HL-60/S4 (cell line): Measurements from ENCODE around the gene FRMD4A.

Experiments
- in situ Hi-C: fragments of 300-500 bp; cut with MboI; formaldehyde crosslinking; loops from 2 replicates; pipeline ENCODE4 v1.14.3; 2022; ENCODE audit warnings: low sequenced_read_pairs

Gene FRMD4A

GRCh38 chr10:13637894-13638293 is 692.8 kb downstream of the FRMD4A start:
- in situ Hi-C loops: no loop called here

DNA sequence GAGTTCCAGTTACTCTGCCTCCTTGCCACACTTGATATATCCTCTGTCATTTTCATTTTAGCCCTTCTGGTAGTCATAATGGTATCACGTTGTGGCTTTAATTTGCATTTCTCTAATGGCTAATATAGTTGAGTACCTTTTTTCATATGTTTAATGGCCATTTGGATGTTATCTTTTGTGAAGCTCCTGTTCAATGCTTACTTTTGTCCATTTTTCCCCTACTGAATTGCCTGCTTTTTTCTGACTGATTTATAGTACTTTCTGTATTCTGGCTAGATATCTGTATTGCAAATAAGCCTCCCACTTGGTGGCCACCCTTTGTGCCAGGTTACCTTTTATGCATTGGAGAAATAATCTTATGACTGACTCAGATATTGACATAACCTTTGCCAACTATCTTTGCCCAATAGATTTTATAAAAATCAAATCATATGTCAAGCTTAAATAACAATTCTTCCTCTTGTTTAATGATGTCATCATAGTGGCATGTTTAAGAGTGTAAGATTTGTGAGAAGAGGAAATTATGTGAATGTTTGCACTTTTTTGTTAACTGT is 693.3 kb downstream of the FRMD4A start:
- in situ Hi-C loops: no loop called here

DNA sequence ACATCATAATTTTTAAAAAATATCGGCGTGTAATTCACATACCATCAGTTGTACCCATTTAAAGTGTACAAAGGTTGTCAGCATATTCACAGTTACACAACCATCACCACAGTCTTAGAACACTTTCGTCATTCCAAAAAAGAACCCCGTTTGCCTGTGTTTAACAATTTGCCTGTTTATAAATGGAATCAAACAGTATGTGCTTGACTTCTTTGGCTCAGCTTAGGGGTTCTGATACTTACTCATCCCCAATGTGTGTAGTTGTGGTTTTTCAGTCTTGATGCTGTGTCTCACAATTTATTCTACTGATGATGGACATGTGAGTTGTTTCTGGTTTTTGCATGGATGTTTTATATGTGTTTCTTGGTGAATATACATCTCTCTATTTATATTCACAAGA is 693.9 kb downstream of the FRMD4A start:
- in situ Hi-C loops: no loop called here

- in situ Hi-C loops: no loop called here
Observed at GRCh38 chr10:13634207-13634606, 696.5 kb downstream of the FRMD4A start.

- in situ Hi-C loops: no loop called here
Observed at GRCh38 chr10:13633689-13634088, 697.0 kb downstream of the FRMD4A start.

DNA sequence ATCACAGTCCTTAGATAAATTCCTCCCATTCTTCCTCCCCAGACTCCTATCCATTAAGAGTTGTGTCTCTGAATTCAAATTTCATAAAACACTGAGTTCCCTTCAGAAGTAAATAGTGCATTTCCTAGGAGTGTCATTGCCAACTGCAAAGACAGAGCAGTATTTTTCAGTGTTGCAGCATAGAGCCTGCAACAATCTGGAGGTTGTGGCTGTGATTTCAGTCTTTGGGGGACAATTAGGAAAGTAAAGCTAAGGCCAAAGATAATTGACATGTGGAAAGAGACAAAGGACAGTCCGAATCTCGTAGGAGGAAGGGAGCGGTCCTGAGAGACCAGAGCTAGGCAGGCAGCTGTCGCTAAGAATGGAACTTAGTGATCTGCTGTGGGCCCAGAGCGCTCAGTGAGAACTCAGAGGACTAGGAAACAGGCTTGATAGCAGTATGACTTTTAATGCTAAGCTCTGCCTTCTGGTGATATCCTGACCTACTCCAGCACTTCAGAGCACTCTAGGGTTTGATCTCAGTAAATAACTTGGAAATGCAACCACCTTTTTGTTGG is 697.8 kb downstream of the FRMD4A start:
- in situ Hi-C loops: no loop called here

DNA sequence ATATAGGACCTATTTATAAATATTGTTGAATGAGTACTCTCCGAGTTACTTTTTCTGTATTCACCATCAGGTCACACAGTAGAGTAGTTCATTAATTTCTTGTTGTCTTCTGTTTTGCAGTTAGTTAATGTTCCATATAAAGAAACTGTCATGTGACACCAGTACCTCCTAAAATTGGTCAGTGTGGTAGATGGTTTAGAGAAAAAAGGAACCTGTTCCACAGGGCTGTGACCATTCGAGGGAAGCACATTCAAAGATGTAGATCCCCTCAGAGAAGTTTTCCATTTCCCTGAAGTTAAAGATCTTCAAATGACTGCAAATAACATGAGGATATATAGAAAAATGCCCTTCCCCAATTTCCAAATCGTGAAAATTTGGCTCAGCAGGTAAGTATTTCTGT is 698.3 kb downstream of the FRMD4A start:
- in situ Hi-C loops: no loop called here

DNA sequence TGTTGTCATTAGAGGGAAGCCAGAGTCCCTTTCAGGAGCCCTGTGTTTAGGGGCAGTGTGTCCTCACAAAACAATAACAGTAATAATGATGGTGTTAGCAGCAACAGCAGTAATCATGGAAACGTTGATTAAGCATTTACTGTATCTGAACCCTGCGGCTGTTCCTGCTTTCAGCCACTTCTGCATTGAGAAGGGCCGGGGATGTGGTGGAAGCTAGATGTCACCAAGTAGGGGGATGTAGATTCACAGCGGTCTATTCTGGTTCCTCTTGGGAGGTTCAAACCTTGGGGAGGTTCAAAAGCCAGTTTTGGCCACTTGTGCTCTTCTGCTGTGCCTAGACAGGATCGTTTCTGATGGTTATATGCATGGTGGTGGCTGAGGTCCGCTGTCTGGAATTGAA is 699.1 kb downstream of the FRMD4A start:
- in situ Hi-C loops: no loop called here

- in situ Hi-C loops: no loop called here
Observed at GRCh38 chr10:13630231-13630630, 700.5 kb downstream of the FRMD4A start.

DNA sequence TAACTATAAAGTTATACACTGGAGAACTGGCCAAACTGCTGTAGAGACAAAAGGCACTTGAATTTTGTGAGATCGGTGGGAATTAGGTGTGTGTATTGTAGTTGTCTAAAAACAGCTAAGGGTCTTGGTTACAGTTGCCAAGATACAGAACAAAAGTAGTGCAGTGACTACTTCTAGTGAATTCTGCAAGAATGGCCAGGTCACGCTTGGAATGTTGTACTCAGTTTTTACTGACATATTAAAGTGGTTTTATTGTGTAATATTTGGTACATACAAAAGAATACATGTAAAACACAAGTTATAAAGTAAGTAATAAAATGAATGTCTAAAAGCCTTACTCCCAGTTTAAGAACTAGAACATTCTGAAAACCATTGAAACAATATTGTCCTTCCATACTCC is 701.6 kb downstream of the FRMD4A start:
- in situ Hi-C loops: no loop called here

DNA sequence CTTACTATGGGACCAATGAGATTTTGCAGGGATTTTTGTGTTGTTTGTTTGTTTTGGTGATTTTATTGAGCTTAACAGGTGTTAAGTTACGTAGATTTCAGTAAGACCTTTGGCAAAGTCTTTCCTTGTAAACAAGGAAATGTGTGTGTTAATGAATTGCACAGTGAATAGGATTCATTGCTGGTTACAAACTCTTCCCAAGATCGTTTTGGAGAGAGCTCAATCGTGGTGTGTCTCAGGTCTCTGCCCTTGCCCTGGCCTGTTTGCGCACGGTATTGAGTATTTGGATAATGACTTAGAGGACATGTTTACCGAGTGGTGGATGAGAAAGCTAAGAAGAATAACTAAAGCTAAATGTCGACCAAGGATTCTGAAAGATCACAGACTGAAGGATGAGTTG is 702.1 kb downstream of the FRMD4A start:
- in situ Hi-C loops: no loop called here

DNA sequence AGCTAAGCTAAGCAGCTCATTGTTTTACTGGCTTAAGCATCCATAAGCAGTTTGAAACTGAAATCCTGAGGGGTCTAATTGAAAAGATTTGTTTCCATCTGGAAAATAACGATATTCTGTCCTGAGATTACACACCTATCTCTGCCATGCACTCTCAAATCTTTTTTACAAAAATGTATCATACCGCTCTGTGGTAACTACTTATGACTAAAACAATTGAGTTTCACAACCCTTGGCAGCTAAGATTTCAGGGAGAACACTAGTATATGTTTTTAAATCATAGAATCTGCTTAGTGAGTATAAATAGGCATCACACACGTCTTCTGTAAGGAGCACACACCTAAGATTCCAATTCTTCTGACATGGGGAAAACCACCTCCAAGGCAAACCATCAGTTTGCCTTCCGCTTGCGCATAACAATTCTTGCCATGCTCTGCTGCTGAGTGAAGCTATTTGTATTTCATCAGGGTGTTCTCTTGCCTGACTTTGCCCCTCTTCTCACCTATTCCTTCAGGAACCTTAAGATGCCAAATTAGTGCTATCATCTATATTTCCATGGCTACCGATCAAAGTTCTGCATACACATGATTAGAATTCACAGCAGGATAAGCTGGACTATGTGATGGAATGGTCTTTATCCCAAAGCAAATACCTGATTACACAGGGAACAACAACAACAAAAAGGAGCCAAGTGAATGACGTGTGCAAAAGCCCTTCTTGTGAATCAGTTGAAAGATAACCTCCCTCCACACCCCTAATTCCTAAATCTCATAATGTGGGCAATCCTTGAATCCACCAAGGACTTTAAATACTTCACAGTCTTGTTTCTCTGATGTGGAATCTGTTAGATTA is 703.0 kb downstream of the FRMD4A start:
- in situ Hi-C loops: no loop called here

GRCh38 chr10:13624630-13625029 is 706.1 kb downstream of the FRMD4A start:
- in situ Hi-C loops: no loop called here

- in situ Hi-C loops: no loop called here
Observed at GRCh38 chr10:13621931-13622330, 708.8 kb downstream of the FRMD4A start.

DNA sequence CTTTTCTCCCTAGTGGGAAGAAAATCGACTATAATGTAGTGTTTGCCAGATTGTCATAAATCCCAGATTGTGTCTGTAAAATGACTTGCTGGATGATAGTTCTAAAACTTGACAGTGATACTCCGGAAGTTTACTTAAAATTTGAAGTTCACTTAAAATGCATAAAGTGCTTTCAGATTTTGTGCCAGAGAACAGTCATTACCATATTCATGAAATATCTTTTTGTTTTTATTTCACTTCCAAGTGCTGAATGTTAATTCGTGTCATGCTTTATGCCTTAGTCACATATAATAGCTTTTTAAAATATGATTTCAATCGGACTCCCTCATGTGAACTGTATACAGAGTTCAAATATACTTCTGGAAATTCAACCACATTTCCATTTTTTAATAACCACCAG is 713.6 kb downstream of the FRMD4A start:
- in situ Hi-C loops: no loop called here

GRCh38 chr10:13615650-13616300 is 714.9 kb downstream of the FRMD4A start:
- in situ Hi-C loops: no loop called here

DNA sequence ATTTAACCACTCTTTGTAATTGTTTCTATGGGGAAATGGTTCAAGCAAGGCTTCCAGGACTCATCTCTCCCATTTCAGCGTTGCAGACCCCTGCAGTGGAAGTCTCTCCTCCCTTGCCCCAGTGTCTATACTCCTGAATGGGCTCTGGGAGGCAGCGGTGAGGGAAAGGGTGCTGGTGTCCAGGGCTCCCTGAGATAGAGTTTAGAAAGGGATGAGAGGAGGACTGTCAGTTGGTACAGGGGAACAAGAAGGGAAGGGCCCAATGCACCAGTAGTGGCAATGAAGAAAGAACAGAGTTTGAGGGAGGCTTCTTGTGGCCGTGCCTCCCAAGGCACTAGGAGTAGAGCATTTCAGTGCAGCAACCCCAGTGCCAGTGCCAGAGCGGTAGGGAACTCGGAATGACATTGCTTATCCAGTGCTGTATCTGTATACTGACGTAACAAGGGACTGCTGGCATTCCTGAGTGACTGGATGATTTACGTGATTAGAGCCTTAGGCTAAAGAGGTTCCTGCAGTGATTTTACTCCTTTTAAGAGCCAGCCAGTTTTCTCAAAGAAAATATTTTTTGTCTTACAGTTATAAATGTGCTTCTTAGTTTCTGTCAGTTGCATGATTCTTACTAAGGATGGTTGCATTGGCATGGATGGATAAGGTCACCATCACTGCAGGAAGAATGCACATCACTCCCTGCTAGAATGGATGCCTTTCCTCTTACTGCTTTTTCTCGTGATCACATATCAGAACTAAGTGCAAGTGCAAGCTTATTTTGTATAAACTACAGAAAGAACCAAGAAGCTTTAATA is 716.0 kb downstream of the FRMD4A start:
- in situ Hi-C loops: no loop called here

- in situ Hi-C loops: no loop called here
Observed at GRCh38 chr10:13613519-13613918, 717.2 kb downstream of the FRMD4A start.

GRCh38 chr10:13612654-13613373 is 717.9 kb downstream of the FRMD4A start:
- in situ Hi-C loops: no loop called here

GRCh38 chr10:13608246-13608853 is 722.4 kb downstream of the FRMD4A start:
- in situ Hi-C loops: no loop called here
